Naive thymus-derived CD4-positive, alpha-beta T cell (primary cell): ENCODE data around the gene EEIG1. TPM values are rescaled to one million over a fixed set of nuclear protein-coding genes. Genes with fewer than 3 reads are reported as not detected.

ENCODE experiments used
- ATAC-seq: fragments of 150-1000 bp; cut with Tn5 transposase; 2 replicates; pipeline ENCODE4 v1.10.0; 2021; ENCODE audit warnings: mild to moderate bottlenecking, moderate library complexity
- CTCF ChIA-PET: fragments of 350-600 bp; sonication (Branson Sonifier 250); formaldehyde crosslinking; loops from one replicate; lab custom pipeline; 2021; ENCODE audit warnings: antibody characterized with exemption; lab: Charles Lee
- POLR2A ChIA-PET: fragments of 350-600 bp; sonication (Branson Sonifier 250); formaldehyde crosslinking; loops from one replicate; lab custom pipeline; 2021; ENCODE audit warnings: antibody characterized with exemption, inconsistent platforms; lab: Charles Lee
- DNase-seq, 9 donors: peaks; one replicate each; pipeline versions ENCODE4 v3.0.0 to v3.0.0-alpha.2; 2020 to 2022; ENCODE audit warnings: mixed read lengths in 1 of 9
- H3K27ac ChIP-seq: one replicate; pipeline ENCODE4 v1.7.0; 2013; ENCODE audit warnings: mild to moderate bottlenecking, low read depth, low read length, moderate library complexity
- H3K27me3 ChIP-seq, 2 donors: one replicate each; pipeline ENCODE4 v1.7.0; 2013; ENCODE audit warnings: low read length in 2 of 2, mild to moderate bottlenecking in 2 of 2, moderate library complexity in 2 of 2; ENCODE audit not compliant: control insufficient read depth in 2 of 2, insufficient read depth in 2 of 2
- H3K36me3 ChIP-seq, 3 experiments: 1 replicate in 2 of 3; 2 replicates in 1 of 3; pipeline ENCODE4 v1.7.0; 2013; ENCODE audit warnings: low read length in 3 of 3, mild to moderate bottlenecking in 3 of 3, moderate library complexity in 1 of 3; ENCODE audit not compliant: insufficient read depth in 3 of 3, control insufficient read depth in 2 of 3
- H3K4me1 ChIP-seq, 2 donors: one replicate each; pipeline ENCODE4 v1.7.0; 2013; ENCODE audit warnings: low read length in 2 of 2, mild to moderate bottlenecking in 2 of 2, moderate library complexity in 1 of 2; ENCODE audit not compliant: control insufficient read depth in 2 of 2, insufficient read depth in 2 of 2
- H3K4me3 ChIP-seq: 2 replicates; pipeline ENCODE4 v1.7.0; 2013; ENCODE audit warnings: mild to moderate bottlenecking, low read length
- H3K9me3 ChIP-seq, 3 experiments: 1 replicate in 2 of 3; 2 replicates in 1 of 3; pipeline ENCODE4 v1.7.0; 2013; ENCODE audit warnings: low read length in 3 of 3; ENCODE audit not compliant: control insufficient read depth in 2 of 3
- H3K27ac Mint-ChIP-seq, 9 donors: one replicate each; pipeline ENCODE4 v1.8.0; 2020 to 2022; ENCODE audit warnings: mixed read lengths in 9 of 9, mild to moderate bottlenecking in 8 of 9, moderate library complexity in 5 of 9, inconsistent platforms in 2 of 9
- H3K27me3 Mint-ChIP-seq, 5 donors: one replicate each; pipeline ENCODE4 v1.8.0; 2021 to 2022; ENCODE audit warnings: mixed read lengths in 5 of 5, mild to moderate bottlenecking in 1 of 5
- H3K36me3 Mint-ChIP-seq, 5 donors: one replicate each; pipeline ENCODE4 v1.8.0; 2020 to 2022; ENCODE audit warnings: mixed read lengths in 5 of 5, mild to moderate bottlenecking in 3 of 5, inconsistent platforms in 1 of 5
- H3K4me1 Mint-ChIP-seq, 7 donors: one replicate each; pipeline ENCODE4 v1.8.0; 2020 to 2022; ENCODE audit warnings: mixed read lengths in 7 of 7, mild to moderate bottlenecking in 3 of 7, inconsistent platforms in 1 of 7
- H3K4me3 Mint-ChIP-seq, 10 donors: one replicate each; pipeline ENCODE4 v1.8.0; 2020 to 2022; ENCODE audit warnings: mild to moderate bottlenecking in 10 of 10, mixed read lengths in 10 of 10, moderate library complexity in 6 of 10, inconsistent platforms in 2 of 10
- H3K9me3 Mint-ChIP-seq, 11 donors: one replicate each; pipeline ENCODE4 v1.8.0; 2020 to 2022; ENCODE audit warnings: mixed read lengths in 11 of 11, mild to moderate bottlenecking in 4 of 11, inconsistent platforms in 1 of 11, moderate library complexity in 1 of 11
- intact Hi-C, 2 donors: fragments of 100-400 bp; cut with micrococcal nuclease; formaldehyde crosslinking; loops; one replicate each; pipeline ENCODE4 v1.15.1; 2023
- polyA plus RNA-seq, 2 donors: library from polyadenylated mRNA; unstranded; fragments of 300-500 nt; fragmentation: Illumina TruSeq; gene quantifications; one replicate each; pipeline ENCODE4 v1.2.3, GENCODE V29; 2021
- total RNA-seq, 6 experiments: library from RNA in 5 of 6; stranded (reverse) in 5 of 6; gene quantifications; 1 replicate in 5 of 6; 2 replicates in 1 of 6; pipeline ENCODE4 v1.2.3 and lab custom pipeline; 2021 to 2026

Gene EEIG1
- total and polyA plus RNA-seq, 7 experiments from 2014 or later = 124 to 664 (median 297) TPM

GRCh38 chr9:128005923-128006322 lies 25.1 kb upstream of the EEIG1 start:
- Mint-ChIP-seq H3K36me3 (peaks cover 0 to 13% (median 4%) of the 10 kb centered on the region in 5 donors), H3K9me3 (peaks cover 0 to 6% (median 4%) of the 10 kb centered on the region in 11 donors), H3K4me1 (peaks cover 28 to 93% (median 56%) of the 10 kb centered on the region in 7 donors), H3K27me3 (peaks cover 0 to 4% (median 0%) of the 10 kb centered on the region in 5 donors), H3K27ac (peak overlapping the region; percentile 23 to 98 (median 96)), H3K4me3 (peak overlapping the region; percentile 33 to 86 (median 74))
- no peak for DNase-seq
- Histone ChIP-seq H3K36me3 (no peaks in the 10 kb centered on the region), H3K27ac (peak overlapping the region; percentile 66), H3K27me3 (no peaks in the 10 kb centered on the region), H3K9me3 (no peaks in the 10 kb centered on the region), H3K4me1 (peaks cover 39 to 74% of the 10 kb centered on the region in 2 donors), H3K4me3 (peak overlapping the region; percentile 41)
- no peak for ATAC-seq
- CTCF ChIA-PET = interaction anchor here (0.7 to 4.8 kb wide), 5 partner anchors 10 to 30 kb away, joined by 3 to 47 read pairs (median 4); no protein-coding TSS in a partner anchor
- POLR2A ChIA-PET = interaction anchor here (0.6 to 54.4 kb wide), 5 partner anchors 19 to 403 kb away, joined by 3 to 1719 read pairs (median 7); partner anchors contain the start of genes DPM2 and EEIG1
- intact Hi-C loops = loop anchor here in 1 of 2 donors (5.0 kb wide), 1 partner anchor 34 kb away; no protein-coding TSS in a partner anchor

- no peak overlapping the region for H3K4me3 ChIP-seq
- peaks cover 0 to 7% (median 0%) of the 10 kb centered on the region in 5 donors for H3K27me3 Mint-ChIP-seq
- peaks cover 0 to 10% (median 4%) of the 10 kb centered on the region in 5 donors for H3K36me3 Mint-ChIP-seq
- intact Hi-C loops = no loop called here
- H3K27me3 ChIP-seq = no peaks in the 10 kb centered on the region
- H3K36me3 ChIP-seq = no peaks in the 10 kb centered on the region
- H3K27ac ChIP-seq = peak overlapping the region; percentile 44
- ATAC-seq (no peak), DNase-seq (no peak)
- H3K4me1 Mint-ChIP-seq = peaks cover 24 to 88% (median 49%) of the 10 kb centered on the region in 7 donors
- POLR2A ChIA-PET = interaction anchor here (14.0 to 54.4 kb wide), 2 partner anchors 21 to 37 kb away, joined by 508 to 1719 read pairs; partner anchors contain the start of genes DPM2 and EEIG1
- CTCF ChIA-PET = interaction anchor here (0.9 to 2.0 kb wide), 5 partner anchors 10 to 31 kb away, joined by 3 to 8 read pairs (median 3); no protein-coding TSS in a partner anchor
- no peaks in the 10 kb centered on the region for H3K9me3 ChIP-seq
- H3K9me3 Mint-ChIP-seq = peaks cover 0 to 6% (median 4%) of the 10 kb centered on the region in 11 donors
- H3K27ac Mint-ChIP-seq = peak overlapping the region in 8 of 9 donors; percentile 70 to 98 (median 93)
- peaks cover 39 to 61% of the 10 kb centered on the region in 2 donors for H3K4me1 ChIP-seq
- peak overlapping the region in 2 of 10 donors; percentile 11 to 44 for H3K4me3 Mint-ChIP-seq
Observed at GRCh38 chr9:128003966-128004604, 23.3 kb upstream of the EEIG1 start.

GRCh38 chr9:128002959-128003358 lies 22.2 kb upstream of the EEIG1 start:
- no peaks in the 10 kb centered on the region for H3K27me3 ChIP-seq
- H3K9me3 Mint-ChIP-seq = peaks cover 0 to 3% (median 2%) of the 10 kb centered on the region in 11 donors
- peak overlapping the region in 6 of 9 donors; percentile 8 to 96 (median 86) for H3K27ac Mint-ChIP-seq
- peaks cover 32 to 49% of the 10 kb centered on the region in 2 donors for H3K4me1 ChIP-seq
- ATAC-seq (no peak), DNase-seq (no peak)
- ChIA-PET CTCF (interaction anchor here (0.7 to 2.0 kb wide), 4 partner anchors 19 to 42 kb away, joined by 3 to 8 read pairs (median 4); no protein-coding TSS in a partner anchor), POLR2A (interaction anchor here (14.0 to 54.4 kb wide), 2 partner anchors 22 to 36 kb away, joined by 508 to 1719 read pairs; partner anchors contain the start of genes DPM2 and EEIG1)
- no peaks in the 10 kb centered on the region for H3K9me3 ChIP-seq
- H3K4me1 Mint-ChIP-seq = peaks cover 19 to 77% (median 40%) of the 10 kb centered on the region in 7 donors
- peak overlapping the region in 2 of 10 donors; percentile 9 to 53 for H3K4me3 Mint-ChIP-seq
- H3K36me3 Mint-ChIP-seq = peaks cover 0 to 3% (median 2%) of the 10 kb centered on the region in 5 donors
- intact Hi-C loops = no loop called here
- H3K4me3 ChIP-seq = no peak overlapping the region
- H3K27ac ChIP-seq = no peak overlapping the region
- peaks cover 0 to 8% (median 0%) of the 10 kb centered on the region in 5 donors for H3K27me3 Mint-ChIP-seq
- H3K36me3 ChIP-seq = no peaks in the 10 kb centered on the region

- Histone ChIP-seq H3K36me3 (no peaks in the 10 kb centered on the region), H3K27ac (no peak overlapping the region), H3K27me3 (no peaks in the 10 kb centered on the region), H3K4me1 (peaks cover 22 to 43% of the 10 kb centered on the region in 2 donors), H3K9me3 (no peaks in the 10 kb centered on the region), H3K4me3 (no peak overlapping the region)
- ChIA-PET CTCF (interaction anchor here (0.6 kb wide), 1 partner anchor 32 kb away, joined by 3 read pairs; no protein-coding TSS in a partner anchor), POLR2A (interaction anchor here (14.0 to 54.4 kb wide), 2 partner anchors 24 to 35 kb away, joined by 508 to 1719 read pairs; partner anchors contain the start of genes DPM2 and EEIG1)
- no peak for ATAC-seq
- H3K27me3 Mint-ChIP-seq = peaks cover 0 to 15% (median 0%) of the 10 kb centered on the region in 5 donors
- H3K9me3 Mint-ChIP-seq = peaks cover 0 to 2% (median 0%) of the 10 kb centered on the region in 11 donors
- intact Hi-C loops = no loop called here
- peaks cover 0 to 3% (median 0%) of the 10 kb centered on the region in 5 donors for H3K36me3 Mint-ChIP-seq
- peak overlapping the region in 4 of 9 donors; percentile 40 to 81 (median 48) for H3K27ac Mint-ChIP-seq
- peak overlapping the region in 1 of 10 donors; percentile 64 for H3K4me3 Mint-ChIP-seq
- peaks cover 12 to 74% (median 36%) of the 10 kb centered on the region in 7 donors for H3K4me1 Mint-ChIP-seq
- DNase-seq = no peak
Observed at GRCh38 chr9:128001779-128002298, 21.1 kb upstream of the EEIG1 start.

GRCh38 chr9:128001151-128001778 lies 20.5 kb upstream of the EEIG1 start:
- H3K4me3 Mint-ChIP-seq = no peak overlapping the region
- Histone ChIP-seq H3K27me3 (no peaks in the 10 kb centered on the region), H3K36me3 (no peaks in the 10 kb centered on the region), H3K4me1 (peaks cover 16 to 38% of the 10 kb centered on the region in 2 donors), H3K4me3 (no peak overlapping the region), H3K9me3 (no peaks in the 10 kb centered on the region), H3K27ac (no peak overlapping the region)
- intact Hi-C loops = no loop called here
- H3K27ac Mint-ChIP-seq = peak overlapping the region in 3 of 9 donors; percentile 51 to 81 (median 81)
- no peak for DNase-seq
- peaks cover 0 to 2% (median 0%) of the 10 kb centered on the region in 11 donors for H3K9me3 Mint-ChIP-seq
- H3K36me3 Mint-ChIP-seq = peaks cover 0 to 3% (median 0%) of the 10 kb centered on the region in 5 donors
- POLR2A ChIA-PET = interaction anchor here (14.0 to 54.4 kb wide), 2 partner anchors 24 to 34 kb away, joined by 508 to 1719 read pairs; partner anchors contain the start of genes DPM2 and EEIG1
- CTCF ChIA-PET = interaction anchor here (1.2 kb wide), 1 partner anchor 17 kb away, joined by 3 read pairs; no protein-coding TSS in a partner anchor
- H3K4me1 Mint-ChIP-seq = peaks cover 11 to 74% (median 31%) of the 10 kb centered on the region in 7 donors
- H3K27me3 Mint-ChIP-seq = peaks cover 0 to 15% (median 0%) of the 10 kb centered on the region in 5 donors
- ATAC-seq = no peak
